GM12878 (cell line): Measurements from ENCODE around the gene ICE1. TPM values are rescaled to one million over a fixed set of nuclear protein-coding genes. Genes with fewer than 3 reads are reported as not detected.

Source experiments
- ATAC-seq: fragments of 200-7000 bp; cut with Tn5 transposase; 3 replicates; pipeline ENCODE4 v1.9.1; 2020; ENCODE audit warnings: mild to moderate bottlenecking, moderate library complexity
- BruUV-seq: library from RNA; stranded (reverse); fragments of 400-500 nt; replicated peaks from 2 replicates; lab custom pipeline; 2021; lab: Mats Ljungman, UMichigan
- CTCF ChIA-PET: fragments of 300-600 bp; sonication (Branson Sonifier 250); formaldehyde crosslinking; extraction: SDS; loops from one replicate; lab custom pipeline; 2021; ENCODE audit warnings: inconsistent platforms; lab: Yijun Ruan, JAX
- POLR2A ChIA-PET: fragments of 350-600 bp; formaldehyde crosslinking; extraction: SDS; loops from one replicate; lab custom pipeline; 2021; ENCODE audit warnings: inconsistent platforms; lab: Charles Lee
- RAD21 ChIA-PET: fragments of 300-600 bp; sonication (Branson Sonifier 250); formaldehyde crosslinking; loops from one replicate; lab custom pipeline; 2023; ENCODE audit warnings: antibody characterized with exemption; ENCODE audit not compliant: unreplicated experiment; lab: Charles Lee
- SMC1A ChIA-PET: fragments of 300-600 bp; sonication (Branson Sonifier 250); formaldehyde crosslinking; loops from one replicate; lab custom pipeline; 2023; ENCODE audit not compliant: unreplicated experiment, uncharacterized antibody; lab: Charles Lee
- DNase-seq: peaks from one replicate; pipeline ENCODE4 v3.0.0-alpha.2; 2011; ENCODE audit warnings: low read depth, low spot score
- FAIRE-seq: peaks from 3 replicates; lab custom pipeline; 2011; peaks lifted over from hg19 to GRCh38; lab: Jason Lieb, UNC
- H2AFZ ChIP-seq: 2 replicates; pipeline ENCODE4 v1.6.0; 2011; ENCODE audit warnings: low read depth, low read length, control low read depth; ENCODE audit not compliant: control insufficient read depth
- H3K27ac ChIP-seq: 2 replicates; pipeline ENCODE4 v1.5.1; 2011; ENCODE audit warnings: control low read depth; ENCODE audit not compliant: control insufficient read depth, insufficient read depth
- H3K27me3 ChIP-seq, 2 experiments: replicated peaks in 1 of 2; 2 replicates each; pipeline versions ENCODE4 v1.6.0 to v1.6.1; 2011; ENCODE audit warnings: low read length in 1 of 2; ENCODE audit not compliant: control insufficient read depth in 2 of 2, insufficient read depth in 2 of 2
- H3K36me3 ChIP-seq, 2 experiments: 2 replicates each; pipeline ENCODE4 v1.5.1; 2011; ENCODE audit warnings: low read length in 1 of 2; ENCODE audit not compliant: control insufficient read depth in 2 of 2, insufficient read depth in 2 of 2
- H3K4me1 ChIP-seq: 2 replicates; pipeline ENCODE4 v1.6.1; 2011; ENCODE audit warnings: mild to moderate bottlenecking, low read length, moderate library complexity, mixed read lengths; ENCODE audit not compliant: control insufficient read depth, insufficient read depth
- H3K4me2 ChIP-seq: 2 replicates; pipeline ENCODE4 v1.6.0; 2011; ENCODE audit warnings: control low read depth; ENCODE audit not compliant: control insufficient read depth, insufficient read depth
- H3K4me3 ChIP-seq: fragments of 200-600 bp; sonication (generic); 2 replicates; pipeline ENCODE4 v1.5.1; 2016
- H3K79me2 ChIP-seq: 2 replicates; pipeline ENCODE4 v1.6.0; 2011; ENCODE audit warnings: low read length; ENCODE audit not compliant: control insufficient read depth, insufficient read depth
- H3K9ac ChIP-seq: 2 replicates; pipeline ENCODE4 v1.8.0; 2011; ENCODE audit warnings: low read length, control low read depth, mixed read lengths; ENCODE audit not compliant: control insufficient read depth, insufficient read depth
- H3K9me3 ChIP-seq: replicated peaks from 3 replicates; pipeline ENCODE4 v1.5.1; 2011; ENCODE audit warnings: mild to moderate bottlenecking, low read length; ENCODE audit not compliant: control insufficient read depth, insufficient read depth
- H4K20me1 ChIP-seq: 2 replicates; pipeline ENCODE4 v1.6.0; 2011; ENCODE audit not compliant: control insufficient read depth, insufficient read depth
- BHLHE40 ChIP-seq, 2 experiments: fragments of 450-650 bp in 1 of 2; IDR thresholded peaks; 2 replicates each; pipeline ENCODE4 v1.6.1; 2011 to 2017; ENCODE audit warnings: low read depth in 2 of 2, borderline replicate concordance in 1 of 2, improper control_type of control experiment in 1 of 2, low read length in 1 of 2, mild to moderate bottlenecking in 1 of 2
- CEBPZ ChIP-seq: fragments of 150-350 bp; IDR thresholded peaks from 2 replicates; pipeline ENCODE4 v1.6.1; 2016; ENCODE audit warnings: low read depth, low read length
- HDGF ChIP-seq: fragments of 450-650 bp; IDR thresholded peaks from 2 replicates; pipeline ENCODE4 v1.6.1; 2016; ENCODE audit warnings: antibody characterized with exemption
- TCF7 ChIP-seq: IDR thresholded peaks from 2 replicates; pipeline ENCODE4 v1.6.1; 2014; ENCODE audit warnings: antibody characterized with exemption, borderline replicate concordance
- WGBS: methylation state at CpG from one replicate; pipeline ENCODE4 v1.1.6; 2016; ENCODE audit warnings: low lambda C conversion rate; ENCODE audit not compliant: insufficient replicate concordance, insufficient coverage; ENCODE audit errors: missing lambda C conversion rate; 5-methylcytosine and 5-hydroxymethylcytosine counted together
- in situ Hi-C: fragments of 300-500 bp; cut with MboI; formaldehyde crosslinking; loops from 9 replicates; pipeline ENCODE4 v1.14.3; 2018; ENCODE audit warnings: mixed read lengths
- intact Hi-C: fragments of 100-400 bp; cut with micrococcal nuclease; formaldehyde crosslinking; loops from one replicate; pipeline ENCODE4 v1.14.2; 2022; ENCODE audit not compliant: unreplicated experiment
- polyA plus RNA-seq, 11 experiments: library from polyadenylated mRNA; depleted of rRNA in 4 of 11; unstranded in 6 of 11; stranded (reverse) in 5 of 11; fragments of >200 nt; fragmentation: Nextera tagmentation in 4 of 11; fragmentation: Illumina TruSeq in 1 of 11; extraction: Ambion mirVana in 4 of 11; extraction: Trizol in 1 of 11; gene quantifications; 1 replicate in 1 of 11; 2 replicates in 10 of 11; pipeline versions ENCODE4 v1.2.1 to v1.2.3, GENCODE V29; 2011 to 2016; ENCODE audit warnings: inconsistent platforms in 2 of 11, missing spikeins in 2 of 11, low read depth in 1 of 11
- total RNA-seq, 4 experiments: library from RNA; depleted of rRNA in 3 of 4; stranded (reverse); fragments of >200 nt in 3 of 4; fragmentation: Illumina TruSeq in 1 of 4; extraction: Trizol in 1 of 4; gene quantifications; 2 replicates each; pipeline versions ENCODE4 v1.2.1 to v1.2.3, GENCODE V29; 2013 to 2021

Gene ICE1
- total and polyA plus RNA-seq, 10 of the 15 experiments (the other 5 are each of a cell fraction or from before 2014, with no cell fraction given), result 3.8 to 31.4 (median 18.9) TPM

- ChIA-PET RAD21 (no interaction called here), CTCF (interaction anchor here (1.3 kb wide), 1 partner anchor 23 kb away, joined by 3 read pairs; no protein-coding TSS in a partner anchor), SMC1A (interaction anchor here (2.3 kb wide), 1 partner anchor 10 kb away, joined by 5 read pairs; no protein-coding TSS in a partner anchor), POLR2A (no interaction called here)
- no peak overlapping the region for H3K27ac ChIP-seq
- in situ Hi-C loops, result no loop called here
- H3K4me2 ChIP-seq, result no peak overlapping the region
- no peak overlapping the region for H3K9ac ChIP-seq
- no TSS peak for BruUV-seq
- no peak overlapping the region for H2AFZ ChIP-seq
- H3K9me3 ChIP-seq, result no peaks in the 10 kb centered on the region
- intact Hi-C loops, result no loop called here
- H3K36me3 ChIP-seq, result peaks cover 9 to 33% of the 10 kb centered on the region in 2 experiments
- no peaks in the 10 kb centered on the region for H4K20me1 ChIP-seq
- ATAC-seq (no peak), DNase-seq (no peak), FAIRE-seq (no peak)
- H3K79me2 ChIP-seq, result no peaks in the 10 kb centered on the region
- H3K4me3 ChIP-seq, result no peak overlapping the region
- H3K27me3 ChIP-seq, result no peaks in the 10 kb centered on the region
- 99% methylated on average over 18 of the region's 18 CpGs for WGBS
- TF ChIP-seq CEBPZ (no peak), HDGF (no peak), BHLHE40 (IDR thresholded peaks at IDR 0.05; ENCODE audit: borderline replicate concordance in 1 of 2, low read depth in 2 of 2, low read length in 1 of 2) (no peak), TCF7 (no peak)
- no peaks in the 10 kb centered on the region for H3K4me1 ChIP-seq
These were observed 41.7 kb downstream of the ICE1 start for GRCh38 chr5:5464036-5464715.
